Trophoblast cell (in vitro differentiated cells and primary cell): Measurements from ENCODE around the gene DRD2.

Experiments used
- DNase-seq, 2 donors: peaks; one replicate each; pipeline ENCODE4 v3.0.0-alpha.2; 2016
- H2AFZ ChIP-seq: 2 replicates; pipeline ENCODE4 v1.6.1; 2013; ENCODE audit warnings: low read length, moderate library complexity, mild to moderate bottlenecking; ENCODE audit not compliant: insufficient read depth, poor library complexity
- H2AK5ac ChIP-seq: 2 replicates; pipeline ENCODE4 v1.6.1; 2013; ENCODE audit warnings: mild to moderate bottlenecking, low read length
- H2BK120ac ChIP-seq: 2 replicates; pipeline ENCODE4 v1.6.1; 2013; ENCODE audit warnings: low read length, mild to moderate bottlenecking, moderate library complexity; ENCODE audit not compliant: insufficient read depth, poor library complexity
- H2BK12ac ChIP-seq: 2 replicates; pipeline ENCODE4 v1.6.1; 2013; ENCODE audit warnings: mild to moderate bottlenecking, low read length, moderate library complexity
- H2BK5ac ChIP-seq: 2 replicates; pipeline ENCODE4 v1.6.1; 2013; ENCODE audit warnings: low read length, low read depth, moderate library complexity, mild to moderate bottlenecking; ENCODE audit not compliant: poor library complexity
- H3K14ac ChIP-seq: 2 replicates; pipeline ENCODE4 v1.6.1; 2013; ENCODE audit warnings: mild to moderate bottlenecking, low read length
- H3K18ac ChIP-seq: 2 replicates; pipeline ENCODE4 v1.6.1; 2013; ENCODE audit warnings: mild to moderate bottlenecking, low read length
- H3K23ac ChIP-seq: 2 replicates; pipeline ENCODE4 v1.6.1; 2013; ENCODE audit warnings: low read length
- H3K27ac ChIP-seq: 2 replicates; pipeline ENCODE4 v1.5.1; 2013; ENCODE audit warnings: low read depth, mild to moderate bottlenecking, inconsistent platforms, low read length, moderate library complexity
- H3K27me3 ChIP-seq: 2 replicates; pipeline ENCODE4 v1.6.1; 2013; ENCODE audit warnings: inconsistent platforms, mild to moderate bottlenecking, low read length, moderate library complexity; ENCODE audit not compliant: insufficient read depth
- H3K36me3 ChIP-seq, 2 experiments: 1 replicate in 1 of 2; 2 replicates in 1 of 2; pipeline ENCODE4 v1.6.1; 2013; ENCODE audit warnings: low read length in 2 of 2, mild to moderate bottlenecking in 2 of 2, moderate library complexity in 1 of 2; ENCODE audit not compliant: insufficient read depth in 2 of 2, control insufficient read depth in 1 of 2
- H3K4ac ChIP-seq: 2 replicates; pipeline ENCODE4 v1.6.1; 2013; ENCODE audit warnings: low read depth, mild to moderate bottlenecking, low read length, moderate library complexity
- H3K4me1 ChIP-seq, 2 experiments: 1 replicate in 1 of 2; 2 replicates in 1 of 2; pipeline ENCODE4 v1.6.1; 2013; ENCODE audit warnings: low read length in 2 of 2, mild to moderate bottlenecking in 2 of 2, moderate library complexity in 1 of 2; ENCODE audit not compliant: insufficient read depth in 2 of 2, control insufficient read depth in 1 of 2
- H3K4me2 ChIP-seq: 2 replicates; pipeline ENCODE4 v1.6.1; 2013; ENCODE audit warnings: inconsistent platforms, mild to moderate bottlenecking, low read length, moderate library complexity
- H3K4me3 ChIP-seq: 2 replicates; pipeline ENCODE4 v1.5.1; 2013; ENCODE audit warnings: mild to moderate bottlenecking, low read depth, low read length, inconsistent platforms
- H3K79me1 ChIP-seq: one replicate; pipeline ENCODE4 v1.6.1; 2013; ENCODE audit warnings: low read length
- H3K79me2 ChIP-seq: 2 replicates; pipeline ENCODE4 v1.6.1; 2013; ENCODE audit warnings: low read length, mild to moderate bottlenecking; ENCODE audit not compliant: control insufficient read depth, insufficient read depth, poor library complexity
- H3K9ac ChIP-seq: 2 replicates; pipeline ENCODE4 v1.6.1; 2013; ENCODE audit warnings: mild to moderate bottlenecking, low read length
- H3K9me3 ChIP-seq: 2 replicates; pipeline ENCODE4 v1.6.1; 2013; ENCODE audit warnings: low read depth, mild to moderate bottlenecking, control low read depth, inconsistent platforms, low read length; ENCODE audit not compliant: insufficient read depth
- H4K12ac ChIP-seq: 2 replicates; pipeline ENCODE4 v1.6.1; 2013; ENCODE audit warnings: low read depth, mild to moderate bottlenecking, low read length, moderate library complexity
- H4K8ac ChIP-seq: 2 replicates; pipeline ENCODE4 v1.6.1; 2013; ENCODE audit warnings: low read depth, mild to moderate bottlenecking, low read length, moderate library complexity
- H4K91ac ChIP-seq: one replicate; pipeline ENCODE4 v1.6.1; 2013; ENCODE audit warnings: low read depth, mild to moderate bottlenecking, low read length, moderate library complexity
- WGBS: extraction: QIAGEN DNeasy Blood & Tissue Kit; methylation state at CpG from one replicate; pipeline ENCODE4 v1.1.7; 2013; ENCODE audit warnings: missing lambda C conversion rate; ENCODE audit not compliant: insufficient read length, insufficient coverage; ENCODE audit errors: extremely low coverage; 5-methylcytosine and 5-hydroxymethylcytosine counted together

The DRD2 gene

GRCh38 chr11:113410414-113411135, 64.6 kb downstream of the DRD2 start:
- Histone ChIP-seq H3K9ac (no peak overlapping the region), H2AFZ (no peak overlapping the region), H3K14ac (no peak overlapping the region), H2AK5ac (no peak overlapping the region), H3K27me3 (no peaks in the 10 kb centered on the region), H4K91ac (no peak overlapping the region), H3K9me3 (no peaks in the 10 kb centered on the region), H3K18ac (no peak overlapping the region), H3K4me3 (no peak overlapping the region), H3K79me2 (no peaks in the 10 kb centered on the region), H3K4me1 (peaks cover 0 to 2% of the 10 kb centered on the region in 2 experiments), H2BK120ac (no peak overlapping the region), H3K23ac (no peak overlapping the region), H4K12ac (no peak overlapping the region), H2BK5ac (no peak overlapping the region), H3K4ac (no peak overlapping the region), H4K8ac (no peak overlapping the region), H3K79me1 (no peaks in the 10 kb centered on the region), H3K27ac (no peak overlapping the region), H3K36me3 (no peaks in the 10 kb centered on the region), H3K4me2 (no peak overlapping the region), H2BK12ac (no peak overlapping the region)
- no peak for DNase-seq
- WGBS = no CpG with 5 or more reads among the region's 21 CpGs

GRCh38 chr11:113409526-113409925, 65.7 kb downstream of the DRD2 start:
- H3K9me3 ChIP-seq = no peaks in the 10 kb centered on the region
- H3K23ac ChIP-seq = no peak overlapping the region
- WGBS = no CpG with 5 or more reads among the region's 3 CpGs
- no peak overlapping the region for H4K8ac ChIP-seq
- no peak overlapping the region for H2BK12ac ChIP-seq
- no peak overlapping the region for H3K9ac ChIP-seq
- H2BK120ac ChIP-seq = no peak overlapping the region
- H2BK5ac ChIP-seq = no peak overlapping the region
- H3K4me3 ChIP-seq = no peak overlapping the region
- no peaks in the 10 kb centered on the region for H3K36me3 ChIP-seq
- H3K4ac ChIP-seq = no peak overlapping the region
- no peaks in the 10 kb centered on the region for H3K79me1 ChIP-seq
- no peak overlapping the region for H3K14ac ChIP-seq
- no peak overlapping the region for H3K27ac ChIP-seq
- no peak overlapping the region for H2AFZ ChIP-seq
- no peaks in the 10 kb centered on the region for H3K27me3 ChIP-seq
- no peak overlapping the region for H3K4me2 ChIP-seq
- H4K91ac ChIP-seq = no peak overlapping the region
- no peak overlapping the region for H3K18ac ChIP-seq
- H3K4me1 ChIP-seq = peaks cover 0 to 2% of the 10 kb centered on the region in 2 experiments
- H4K12ac ChIP-seq = no peak overlapping the region
- DNase-seq = no peak
- H2AK5ac ChIP-seq = no peak overlapping the region
- H3K79me2 ChIP-seq = no peaks in the 10 kb centered on the region

GRCh38 chr11:113408887-113409286, 66.3 kb downstream of the DRD2 start:
- no CpG with 5 or more reads among the region's 9 CpGs for WGBS
- Histone ChIP-seq H2BK5ac (no peak overlapping the region), H3K4ac (no peak overlapping the region)

GRCh38 chr11:113408206-113408605, 67.0 kb downstream of the DRD2 start:
- Histone ChIP-seq H2AK5ac (no peak overlapping the region), H4K91ac (no peak overlapping the region), H2BK12ac (no peak overlapping the region), H3K4me3 (no peak overlapping the region), H3K36me3 (no peaks in the 10 kb centered on the region), H3K18ac (no peak overlapping the region), H2BK120ac (no peak overlapping the region), H3K9ac (no peak overlapping the region), H3K4me2 (no peak overlapping the region), H3K23ac (no peak overlapping the region), H2AFZ (no peak overlapping the region), H4K12ac (no peak overlapping the region), H3K27me3 (no peaks in the 10 kb centered on the region), H3K4me1 (peaks cover 0 to 2% of the 10 kb centered on the region in 2 experiments), H3K79me1 (no peaks in the 10 kb centered on the region), H3K9me3 (no peaks in the 10 kb centered on the region), H2BK5ac (no peak overlapping the region), H4K8ac (no peak overlapping the region), H3K4ac (no peak overlapping the region), H3K27ac (no peak overlapping the region), H3K14ac (no peak overlapping the region), H3K79me2 (no peaks in the 10 kb centered on the region)
- no peak for DNase-seq
- no CpG with 5 or more reads among the region's 9 CpGs for WGBS

More at GRCh38 chr11:113408887-113409286, 66.3 kb downstream of the DRD2 start:
- Histone ChIP-seq H3K27ac (no peak overlapping the region), H4K12ac (no peak overlapping the region), H3K4me2 (no peak overlapping the region), H3K23ac (no peak overlapping the region), H2BK12ac (no peak overlapping the region), H3K79me2 (no peaks in the 10 kb centered on the region), H3K9ac (no peak overlapping the region), H3K4me3 (no peak overlapping the region), H2BK120ac (no peak overlapping the region), H3K27me3 (no peaks in the 10 kb centered on the region), H3K18ac (no peak overlapping the region), H3K14ac (no peak overlapping the region), H4K8ac (no peak overlapping the region), H4K91ac (no peak overlapping the region), H2AK5ac (no peak overlapping the region), H3K36me3 (no peaks in the 10 kb centered on the region), H3K9me3 (no peaks in the 10 kb centered on the region), H2AFZ (no peak overlapping the region), H3K4me1 (peaks cover 0 to 2% of the 10 kb centered on the region in 2 experiments), H3K79me1 (no peaks in the 10 kb centered on the region)
- no peak for DNase-seq
